GM23338 (cell line): Measurements from ENCODE around the gene CDK16. TPM values are rescaled to one million over a fixed set of nuclear protein-coding genes. Genes with fewer than 3 reads are reported as not detected.

ENCODE experiments used
- ATAC-seq: fragments of 200-7000 bp; cut with Tn5 transposase; 3 replicates; pipeline ENCODE4 v1.9.1; 2020
- DNase-seq: peaks from one replicate; pipeline ENCODE4 v3.0.0-alpha.2; 2015; ENCODE audit warnings: low spot score
- H2AFZ ChIP-seq: fragments of 200-600 bp; sonication (generic); 2 replicates; pipeline ENCODE4 v1.8.0; 2016; ENCODE audit warnings: antibody characterized with exemption, mild to moderate bottlenecking, moderate library complexity
- H3F3A ChIP-seq: fragments of 200-600 bp; sonication (generic); replicated peaks from 2 replicates; pipeline ENCODE4 v1.8.0; 2017; ENCODE audit warnings: antibody characterized with exemption, mixed run types, low read depth
- H3K27ac ChIP-seq: fragments of 200-600 bp; sonication (generic); 2 replicates; pipeline ENCODE4 v1.6.1; 2016; ENCODE audit warnings: low read depth
- H3K27me3 ChIP-seq: fragments of 200-600 bp; sonication (generic); 2 replicates; pipeline ENCODE4 v1.8.0; 2016; ENCODE audit warnings: mild to moderate bottlenecking, mixed run types, moderate library complexity; ENCODE audit not compliant: insufficient read depth
- H3K36me3 ChIP-seq: fragments of 200-600 bp; sonication (generic); 2 replicates; pipeline ENCODE4 v1.8.0; 2016; ENCODE audit warnings: mild to moderate bottlenecking; ENCODE audit not compliant: insufficient read depth
- H3K4me1 ChIP-seq: fragments of 200-600 bp; sonication (generic); 2 replicates; pipeline ENCODE4 v1.8.0; 2016; ENCODE audit warnings: mild to moderate bottlenecking, moderate library complexity; ENCODE audit not compliant: insufficient read depth
- H3K4me2 ChIP-seq: fragments of 200-600 bp; sonication (generic); 2 replicates; pipeline ENCODE4 v1.7.1; 2017; ENCODE audit warnings: mixed run types
- H3K4me3 ChIP-seq: fragments of 200-600 bp; sonication (generic); 2 replicates; pipeline ENCODE4 v1.6.1; 2016; ENCODE audit warnings: mixed run types
- H3K79me2 ChIP-seq: fragments of 200-600 bp; sonication (generic); replicated peaks from 2 replicates; pipeline ENCODE4 v1.8.0; 2017; ENCODE audit warnings: mild to moderate bottlenecking; ENCODE audit not compliant: insufficient read depth
- H3K9me2 ChIP-seq: fragments of 200-600 bp; sonication (generic); 2 replicates; pipeline ENCODE4 v1.8.0; 2017; ENCODE audit not compliant: insufficient read depth
- H4K20me1 ChIP-seq: fragments of 200-600 bp; sonication (generic); replicated peaks from 2 replicates; pipeline ENCODE4 v1.8.0; 2017; ENCODE audit warnings: mild to moderate bottlenecking; ENCODE audit not compliant: insufficient read depth
- H3K27ac Mint-ChIP-seq: 2 replicates; pipeline ENCODE4 v1.8.0; 2020; ENCODE audit warnings: inconsistent platforms, mild to moderate bottlenecking, moderate library complexity, mixed read lengths
- H3K27me3 Mint-ChIP-seq: 3 replicates; pipeline ENCODE4 v1.8.0; 2022; ENCODE audit warnings: low read depth, mild to moderate bottlenecking, moderate library complexity, mixed read lengths, inconsistent platforms; ENCODE audit not compliant: insufficient read depth, poor library complexity
- H3K36me3 Mint-ChIP-seq: 3 replicates; pipeline ENCODE4 v1.8.0; 2021; ENCODE audit warnings: low read depth, mild to moderate bottlenecking, inconsistent platforms, moderate library complexity, mixed read lengths
- H3K4me1 Mint-ChIP-seq: 3 replicates; pipeline ENCODE4 v1.8.0; 2020; ENCODE audit warnings: mild to moderate bottlenecking, inconsistent platforms, mixed read lengths
- H3K4me3 Mint-ChIP-seq: 3 replicates; pipeline ENCODE4 v1.8.0; 2021; ENCODE audit warnings: moderate library complexity, mild to moderate bottlenecking, inconsistent platforms, mixed read lengths
- H3K9me3 Mint-ChIP-seq: 3 replicates; pipeline ENCODE4 v1.8.0; 2020; ENCODE audit warnings: moderate library complexity, mild to moderate bottlenecking, inconsistent platforms, mixed read lengths
- NANOG ChIP-seq: IDR thresholded peaks from 2 replicates; pipeline ENCODE4 v1.6.1; 2016; ENCODE audit warnings: antibody characterized with exemption, borderline replicate concordance
- POLR2AphosphoS5 ChIP-seq: IDR thresholded peaks from 2 replicates; pipeline ENCODE4 v1.6.1; 2016; ENCODE audit warnings: antibody characterized with exemption, low read depth
- STAT1 ChIP-seq: IDR thresholded peaks from one replicate; pipeline ENCODE4 v1.6.1; 2016; ENCODE audit warnings: antibody characterized with exemption; ENCODE audit not compliant: unreplicated experiment
- polyA plus RNA-seq: library from polyadenylated mRNA; unstranded; fragments of >200 nt; fragmentation: Nextera tagmentation; extraction: Ambion mirVana; gene quantifications from 2 replicates; pipeline ENCODE4 v1.2.1, GENCODE V29; 2016
- total RNA-seq: library from RNA; depleted of rRNA; stranded (reverse); fragments of >200 nt; shearing (Covaris generic); gene quantifications from 2 replicates; pipeline ENCODE4 v1.2.3, GENCODE V29; 2014
- TF ChIP-seq, protein P1 (sequence below): IDR thresholded peaks from one replicate; pipeline ENCODE4 v1.6.1; 2018; ENCODE audit warnings: antibody characterized with exemption; ENCODE audit not compliant: unreplicated experiment
- TF ChIP-seq, protein P2 (sequence below): fragments of 250-450 bp; sonication (Bioruptor Pico); IDR thresholded peaks from 2 replicates; pipeline ENCODE4 v1.5.0; 2020; ENCODE audit warnings: mild to moderate bottlenecking, moderate library complexity

Gene CDK16
- total and polyA plus RNA-seq, 2 experiments from 2014 or later, result 58.9 to 158 TPM

DNA sequence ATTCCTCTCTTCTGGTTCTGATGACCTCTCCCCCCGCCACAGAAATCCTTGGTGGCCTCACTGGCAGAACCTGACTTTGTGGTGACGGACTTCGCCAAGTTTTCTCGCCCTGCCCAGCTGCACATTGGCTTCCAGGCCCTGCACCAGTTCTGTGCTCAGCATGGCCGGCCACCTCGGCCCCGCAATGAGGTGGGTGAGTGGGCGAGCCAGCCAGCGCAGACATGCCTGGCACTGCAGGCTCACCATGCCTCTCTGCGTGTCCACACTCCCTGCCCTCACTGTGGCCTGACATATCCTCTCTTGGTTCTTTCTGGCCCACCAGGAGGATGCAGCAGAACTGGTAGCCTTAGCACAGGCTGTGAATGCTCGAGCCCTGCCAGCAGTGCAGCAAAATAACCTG lies 16.2 kb upstream of the CDK16 start:
- Histone ChIP-seq H3K27ac (no peak overlapping the region), H2AFZ (no peak overlapping the region), H3K4me1 (no peaks in the 10 kb centered on the region; the same call in 1 of the 2 replicates), H4K20me1 (peaks cover 10% of the 10 kb centered on the region; the same call in 1 of the 2 replicates), H3K36me3 (peaks cover 35% of the 10 kb centered on the region), H3F3A (no peaks in the 10 kb centered on the region), H3K9me2 (no peaks in the 10 kb centered on the region), H3K4me2 (no peak overlapping the region), H3K27me3 (no peaks in the 10 kb centered on the region), H3K4me3 (no peak overlapping the region), H3K79me2 (peaks cover 8% of the 10 kb centered on the region)
- ATAC-seq (no peak), DNase-seq (no peak)
- TF ChIP-seq POLR2AphosphoS5 (no peak), STAT1 (no peak), NANOG (no peak)
- TF ChIP-seq, protein P1, sequence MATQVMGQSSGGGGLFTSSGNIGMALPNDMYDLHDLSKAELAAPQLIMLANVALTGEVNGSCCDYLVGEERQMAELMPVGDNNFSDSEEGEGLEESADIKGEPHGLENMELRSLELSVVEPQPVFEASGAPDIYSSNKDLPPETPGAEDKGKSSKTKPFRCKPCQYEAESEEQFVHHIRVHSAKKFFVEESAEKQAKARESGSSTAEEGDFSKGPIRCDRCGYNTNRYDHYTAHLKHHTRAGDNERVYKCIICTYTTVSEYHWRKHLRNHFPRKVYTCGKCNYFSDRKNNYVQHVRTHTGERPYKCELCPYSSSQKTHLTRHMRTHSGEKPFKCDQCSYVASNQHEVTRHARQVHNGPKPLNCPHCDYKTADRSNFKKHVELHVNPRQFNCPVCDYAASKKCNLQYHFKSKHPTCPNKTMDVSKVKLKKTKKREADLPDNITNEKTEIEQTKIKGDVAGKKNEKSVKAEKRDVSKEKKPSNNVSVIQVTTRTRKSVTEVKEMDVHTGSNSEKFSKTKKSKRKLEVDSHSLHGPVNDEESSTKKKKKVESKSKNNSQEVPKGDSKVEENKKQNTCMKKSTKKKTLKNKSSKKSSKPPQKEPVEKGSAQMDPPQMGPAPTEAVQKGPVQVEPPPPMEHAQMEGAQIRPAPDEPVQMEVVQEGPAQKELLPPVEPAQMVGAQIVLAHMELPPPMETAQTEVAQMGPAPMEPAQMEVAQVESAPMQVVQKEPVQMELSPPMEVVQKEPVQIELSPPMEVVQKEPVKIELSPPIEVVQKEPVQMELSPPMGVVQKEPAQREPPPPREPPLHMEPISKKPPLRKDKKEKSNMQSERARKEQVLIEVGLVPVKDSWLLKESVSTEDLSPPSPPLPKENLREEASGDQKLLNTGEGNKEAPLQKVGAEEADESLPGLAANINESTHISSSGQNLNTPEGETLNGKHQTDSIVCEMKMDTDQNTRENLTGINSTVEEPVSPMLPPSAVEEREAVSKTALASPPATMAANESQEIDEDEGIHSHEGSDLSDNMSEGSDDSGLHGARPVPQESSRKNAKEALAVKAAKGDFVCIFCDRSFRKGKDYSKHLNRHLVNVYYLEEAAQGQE, result no peak
- TF ChIP-seq, protein P2, sequence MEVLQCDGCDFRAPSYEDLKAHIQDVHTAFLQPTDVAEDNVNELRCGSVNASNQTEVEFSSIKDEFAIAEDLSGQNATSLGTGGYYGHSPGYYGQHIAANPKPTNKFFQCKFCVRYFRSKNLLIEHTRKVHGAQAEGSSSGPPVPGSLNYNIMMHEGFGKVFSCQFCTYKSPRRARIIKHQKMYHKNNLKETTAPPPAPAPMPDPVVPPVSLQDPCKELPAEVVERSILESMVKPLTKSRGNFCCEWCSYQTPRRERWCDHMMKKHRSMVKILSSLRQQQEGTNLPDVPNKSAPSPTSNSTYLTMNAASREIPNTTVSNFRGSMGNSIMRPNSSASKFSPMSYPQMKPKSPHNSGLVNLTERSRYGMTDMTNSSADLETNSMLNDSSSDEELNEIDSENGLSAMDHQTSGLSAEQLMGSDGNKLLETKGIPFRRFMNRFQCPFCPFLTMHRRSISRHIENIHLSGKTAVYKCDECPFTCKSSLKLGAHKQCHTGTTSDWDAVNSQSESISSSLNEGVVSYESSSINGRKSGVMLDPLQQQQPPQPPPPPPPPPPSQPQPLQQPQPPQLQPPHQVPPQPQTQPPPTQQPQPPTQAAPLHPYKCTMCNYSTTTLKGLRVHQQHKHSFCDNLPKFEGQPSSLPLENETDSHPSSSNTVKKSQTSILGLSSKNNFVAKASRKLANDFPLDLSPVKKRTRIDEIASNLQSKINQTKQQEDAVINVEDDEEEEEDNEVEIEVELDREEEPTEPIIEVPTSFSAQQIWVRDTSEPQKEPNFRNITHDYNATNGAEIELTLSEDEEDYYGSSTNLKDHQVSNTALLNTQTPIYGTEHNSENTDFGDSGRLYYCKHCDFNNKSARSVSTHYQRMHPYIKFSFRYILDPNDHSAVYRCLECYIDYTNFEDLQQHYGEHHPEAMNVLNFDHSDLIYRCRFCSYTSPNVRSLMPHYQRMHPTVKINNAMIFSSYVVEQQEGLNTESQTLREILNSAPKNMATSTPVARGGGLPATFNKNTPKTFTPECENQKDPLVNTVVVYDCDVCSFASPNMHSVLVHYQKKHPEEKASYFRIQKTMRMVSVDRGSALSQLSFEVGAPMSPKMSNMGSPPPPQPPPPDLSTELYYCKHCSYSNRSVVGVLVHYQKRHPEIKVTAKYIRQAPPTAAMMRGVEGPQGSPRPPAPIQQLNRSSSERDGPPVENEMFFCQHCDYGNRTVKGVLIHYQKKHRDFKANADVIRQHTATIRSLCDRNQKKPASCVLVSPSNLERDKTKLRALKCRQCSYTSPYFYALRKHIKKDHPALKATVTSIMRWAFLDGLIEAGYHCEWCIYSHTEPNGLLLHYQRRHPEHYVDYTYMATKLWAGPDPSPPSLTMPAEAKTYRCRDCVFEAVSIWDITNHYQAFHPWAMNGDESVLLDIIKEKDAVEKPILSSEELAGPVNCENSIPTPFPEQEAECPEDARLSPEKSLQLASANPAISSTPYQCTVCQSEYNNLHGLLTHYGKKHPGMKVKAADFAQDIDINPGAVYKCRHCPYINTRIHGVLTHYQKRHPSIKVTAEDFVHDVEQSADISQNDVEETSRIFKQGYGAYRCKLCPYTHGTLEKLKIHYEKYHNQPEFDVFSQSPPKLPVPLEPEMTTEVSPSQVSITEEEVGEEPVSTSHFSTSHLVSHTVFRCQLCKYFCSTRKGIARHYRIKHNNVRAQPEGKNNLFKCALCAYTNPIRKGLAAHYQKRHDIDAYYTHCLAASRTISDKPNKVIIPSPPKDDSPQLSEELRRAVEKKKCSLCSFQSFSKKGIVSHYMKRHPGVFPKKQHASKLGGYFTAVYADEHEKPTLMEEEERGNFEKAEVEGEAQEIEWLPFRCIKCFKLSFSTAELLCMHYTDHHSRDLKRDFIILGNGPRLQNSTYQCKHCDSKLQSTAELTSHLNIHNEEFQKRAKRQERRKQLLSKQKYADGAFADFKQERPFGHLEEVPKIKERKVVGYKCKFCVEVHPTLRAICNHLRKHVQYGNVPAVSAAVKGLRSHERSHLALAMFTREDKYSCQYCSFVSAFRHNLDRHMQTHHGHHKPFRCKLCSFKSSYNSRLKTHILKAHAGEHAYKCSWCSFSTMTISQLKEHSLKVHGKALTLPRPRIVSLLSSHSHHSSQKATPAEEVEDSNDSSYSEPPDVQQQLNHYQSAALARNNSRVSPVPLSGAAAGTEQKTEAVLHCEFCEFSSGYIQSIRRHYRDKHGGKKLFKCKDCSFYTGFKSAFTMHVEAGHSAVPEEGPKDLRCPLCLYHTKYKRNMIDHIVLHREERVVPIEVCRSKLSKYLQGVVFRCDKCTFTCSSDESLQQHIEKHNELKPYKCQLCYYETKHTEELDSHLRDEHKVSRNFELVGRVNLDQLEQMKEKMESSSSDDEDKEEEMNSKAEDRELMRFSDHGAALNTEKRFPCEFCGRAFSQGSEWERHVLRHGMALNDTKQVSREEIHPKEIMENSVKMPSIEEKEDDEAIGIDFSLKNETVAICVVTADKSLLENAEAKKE, result no peak
- peaks cover 98% of the 10 kb centered on the region for H3K36me3 Mint-ChIP-seq
- no peak overlapping the region for H3K27ac Mint-ChIP-seq
- H3K4me3 Mint-ChIP-seq, result no peak overlapping the region
- H3K9me3 Mint-ChIP-seq, result no peaks in the 10 kb centered on the region
- H3K27me3 Mint-ChIP-seq, result peaks cover 9% of the 10 kb centered on the region
- H3K4me1 Mint-ChIP-seq, result peaks cover 15% of the 10 kb centered on the region; the same call in 2 of the 3 replicates
